Gastroesophageal sphincter (tissue), 4 donors: ENCODE data around the gene PRKN. TPM values are rescaled to one million over a fixed set of nuclear protein-coding genes. Genes with fewer than 3 reads are reported as not detected.

ENCODE experiments used
- ATAC-seq: fragments of 150-250 bp; one replicate; pipeline ENCODE4 v1.9.1; 2016; ENCODE audit warnings: mild to moderate bottlenecking, moderate library complexity
- H3K27ac ChIP-seq, 4 donors: fragments of 200-600 bp; sonication (generic) in 3 of 4; 1 replicate in 3 of 4; 2 replicates in 1 of 4; pipeline ENCODE4 v1.5.1; 2016 to 2019
- H3K27me3 ChIP-seq: fragments of 200-600 bp; sonication (generic); one replicate; pipeline ENCODE4 v1.5.1; 2019
- H3K36me3 ChIP-seq, 2 donors: fragments of 200-600 bp; sonication (generic); one replicate each; pipeline ENCODE4 v1.5.1; 2019; ENCODE audit warnings: control low read depth in 1 of 2
- H3K4me1 ChIP-seq, 3 donors: fragments of 200-600 bp; sonication (generic); 1 replicate in 2 of 3; 2 replicates in 1 of 3; pipeline ENCODE4 v1.5.1; 2016 to 2019; ENCODE audit warnings: control low read depth in 2 of 3
- H3K4me3 ChIP-seq, 2 donors: fragments of 200-600 bp; sonication (generic); one replicate each; pipeline ENCODE4 v1.5.1; 2019; ENCODE audit warnings: mild to moderate bottlenecking in 1 of 2, moderate library complexity in 1 of 2
- H3K9me3 ChIP-seq, 3 donors: fragments of 200-600 bp; sonication (generic); one replicate each; pipeline ENCODE4 v1.5.1; 2017 to 2019; ENCODE audit warnings: control low read depth in 2 of 3
- EP300 ChIP-seq: sonication (generic); formaldehyde crosslinking; IDR thresholded peaks from one replicate; pipeline ENCODE4 v1.6.1; 2017; ENCODE audit warnings: antibody characterized with exemption, mild to moderate bottlenecking
- POLR2A ChIP-seq, 2 donors: fragments of 450-650 bp; IDR thresholded peaks; one replicate each; pipeline ENCODE4 v1.6.1; 2017; ENCODE audit warnings: antibody characterized with exemption in 2 of 2, mild to moderate bottlenecking in 2 of 2, moderate library complexity in 1 of 2
- POLR2AphosphoS5 ChIP-seq: sonication (generic); formaldehyde crosslinking; IDR thresholded peaks from one replicate; pipeline ENCODE4 v1.6.1; 2017; ENCODE audit warnings: antibody characterized with exemption
- WGBS, 2 donors: methylation state at CpG; one replicate each; pipeline ENCODE4 v1.1.5; 2018; ENCODE audit warnings: low coverage in 1 of 2; 5-methylcytosine and 5-hydroxymethylcytosine counted together
- total RNA-seq, 4 donors: library from RNA; depleted of rRNA; stranded (reverse); fragments of >200 nt; gene quantifications; one replicate each; pipeline ENCODE4 v1.1.0, GENCODE V29; 2016
- TF ChIP-seq, protein P1 (sequence below), 4 experiments: fragments of 200-600 bp in 2 of 4; fragments of 450-650 bp in 2 of 4; sonication (generic) in 1 of 4; IDR thresholded peaks; one replicate each; pipeline ENCODE4 v1.5.1; 2017 to 2019; ENCODE audit warnings: antibody characterized with exemption in 4 of 4, mild to moderate bottlenecking in 2 of 4, moderate library complexity in 2 of 4

The PRKN gene
- total RNA-seq, 4 donors from 2014 or later: 8.4 to 58.6 (median 25.8) TPM

DNA sequence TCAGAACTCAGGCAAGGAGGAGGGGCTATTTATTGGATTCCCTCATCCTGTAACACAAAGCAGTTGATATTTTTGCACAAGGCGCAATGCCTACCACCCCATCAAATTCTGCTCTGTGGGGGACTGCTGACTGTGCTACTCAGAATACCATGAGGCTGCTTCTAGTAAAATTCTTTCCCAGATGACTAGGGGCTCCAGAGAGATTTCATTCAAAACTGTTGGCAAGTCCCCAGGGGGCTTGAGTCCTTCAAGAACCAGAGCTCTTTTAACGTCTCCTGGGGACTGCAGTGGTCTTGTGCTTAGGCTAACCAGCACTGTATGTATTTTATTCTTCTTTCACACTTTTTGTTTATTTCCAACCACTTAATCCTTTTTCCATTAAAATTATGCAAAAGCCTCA lies 1087.8 kb downstream of the PRKN start:
- WGBS, 2 donors: 80% methylated on average over 1 to 2 of the region's 2 CpGs
- Histone ChIP-seq H3K27ac (no peak overlapping the region), H3K4me1 (no peaks in the 10 kb centered on the region), H3K36me3 (no peaks in the 10 kb centered on the region), H3K9me3 (no peaks in the 10 kb centered on the region), H3K27me3 (no peaks in the 10 kb centered on the region), H3K4me3 (no peak overlapping the region)
- TF ChIP-seq POLR2A (IDR thresholded peaks at IDR 0.05) (no peak), POLR2AphosphoS5 (no peak), EP300 (no peak)
- TF ChIP-seq, protein P1, sequence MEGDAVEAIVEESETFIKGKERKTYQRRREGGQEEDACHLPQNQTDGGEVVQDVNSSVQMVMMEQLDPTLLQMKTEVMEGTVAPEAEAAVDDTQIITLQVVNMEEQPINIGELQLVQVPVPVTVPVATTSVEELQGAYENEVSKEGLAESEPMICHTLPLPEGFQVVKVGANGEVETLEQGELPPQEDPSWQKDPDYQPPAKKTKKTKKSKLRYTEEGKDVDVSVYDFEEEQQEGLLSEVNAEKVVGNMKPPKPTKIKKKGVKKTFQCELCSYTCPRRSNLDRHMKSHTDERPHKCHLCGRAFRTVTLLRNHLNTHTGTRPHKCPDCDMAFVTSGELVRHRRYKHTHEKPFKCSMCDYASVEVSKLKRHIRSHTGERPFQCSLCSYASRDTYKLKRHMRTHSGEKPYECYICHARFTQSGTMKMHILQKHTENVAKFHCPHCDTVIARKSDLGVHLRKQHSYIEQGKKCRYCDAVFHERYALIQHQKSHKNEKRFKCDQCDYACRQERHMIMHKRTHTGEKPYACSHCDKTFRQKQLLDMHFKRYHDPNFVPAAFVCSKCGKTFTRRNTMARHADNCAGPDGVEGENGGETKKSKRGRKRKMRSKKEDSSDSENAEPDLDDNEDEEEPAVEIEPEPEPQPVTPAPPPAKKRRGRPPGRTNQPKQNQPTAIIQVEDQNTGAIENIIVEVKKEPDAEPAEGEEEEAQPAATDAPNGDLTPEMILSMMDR (IDR thresholded peaks at IDR 0.05): no peak
- ATAC-seq: no peak

DNA sequence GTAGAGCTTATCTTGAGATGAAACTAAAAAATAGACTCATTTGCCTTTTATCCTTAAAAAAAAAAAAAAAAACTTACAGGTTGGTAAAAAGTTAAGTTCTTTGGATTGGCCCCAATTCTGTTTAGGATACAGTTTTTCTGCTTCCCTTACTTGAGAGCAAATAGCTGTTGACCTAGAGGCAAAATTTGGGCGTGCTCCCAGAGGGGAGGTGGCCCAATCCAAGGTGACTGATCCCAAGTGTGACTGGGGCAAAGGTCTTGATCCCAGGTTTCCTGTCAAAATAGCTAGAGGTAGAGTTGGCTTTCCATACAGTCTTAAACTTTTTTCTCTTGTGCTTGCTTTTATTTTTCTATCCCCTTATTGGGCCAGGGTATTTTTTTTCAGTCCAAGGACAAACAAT lies 1089.9 kb downstream of the PRKN start:
- Histone ChIP-seq H3K9me3 (no peaks in the 10 kb centered on the region), H3K36me3 (no peaks in the 10 kb centered on the region), H3K4me3 (no peak overlapping the region), H3K27ac (no peak overlapping the region), H3K27me3 (no peaks in the 10 kb centered on the region), H3K4me1 (no peaks in the 10 kb centered on the region)
- 100% methylated on average over 1 of the region's 1 CpG for WGBS, 2 donors
- ATAC-seq: no peak
- TF ChIP-seq, protein P1 (IDR thresholded peaks at IDR 0.05): no peak
- TF ChIP-seq EP300 (no peak), POLR2A (IDR thresholded peaks at IDR 0.05) (no peak), POLR2AphosphoS5 (no peak)

DNA sequence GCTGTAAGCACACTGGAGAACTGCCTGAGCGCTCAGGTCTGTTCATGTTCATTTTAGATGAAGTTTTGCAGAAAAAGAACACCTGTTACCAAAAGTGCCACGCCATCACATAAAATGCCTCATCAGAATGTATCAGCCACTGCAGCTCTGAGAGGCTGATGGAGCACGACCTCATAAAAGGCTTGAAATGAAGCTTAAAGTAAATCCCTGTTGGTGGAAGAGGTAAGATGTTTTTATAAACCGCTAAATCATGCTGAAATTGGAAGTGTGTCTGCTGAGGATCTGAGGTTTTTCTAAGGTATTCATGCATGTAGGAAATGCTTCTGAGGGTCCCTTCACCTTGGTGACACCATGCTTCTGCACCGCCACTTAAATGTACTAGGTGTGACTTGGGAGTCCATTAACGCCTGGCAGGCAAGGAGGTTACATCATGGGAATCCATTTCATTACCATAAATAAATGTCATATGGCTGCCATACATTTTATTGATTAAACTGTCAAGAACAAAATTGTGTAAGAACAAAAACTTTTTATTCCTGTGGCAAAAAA lies 1090.6 kb downstream of the PRKN start:
- Histone ChIP-seq H3K36me3 (no peaks in the 10 kb centered on the region), H3K27me3 (no peaks in the 10 kb centered on the region), H3K4me1 (peaks cover 0 to 1% (median 0%) of the 10 kb centered on the region in 3 donors), H3K27ac (no peak overlapping the region), H3K4me3 (no peak overlapping the region), H3K9me3 (no peaks in the 10 kb centered on the region)
- TF ChIP-seq EP300 (no peak), POLR2AphosphoS5 (no peak), POLR2A (IDR thresholded peaks at IDR 0.05) (no peak)
- TF ChIP-seq, protein P1 (IDR thresholded peaks at IDR 0.05): no peak
- 71 to 89% methylated on average over 4 to 5 of the region's 6 CpGs for WGBS, 2 donors
- no peak for ATAC-seq

DNA sequence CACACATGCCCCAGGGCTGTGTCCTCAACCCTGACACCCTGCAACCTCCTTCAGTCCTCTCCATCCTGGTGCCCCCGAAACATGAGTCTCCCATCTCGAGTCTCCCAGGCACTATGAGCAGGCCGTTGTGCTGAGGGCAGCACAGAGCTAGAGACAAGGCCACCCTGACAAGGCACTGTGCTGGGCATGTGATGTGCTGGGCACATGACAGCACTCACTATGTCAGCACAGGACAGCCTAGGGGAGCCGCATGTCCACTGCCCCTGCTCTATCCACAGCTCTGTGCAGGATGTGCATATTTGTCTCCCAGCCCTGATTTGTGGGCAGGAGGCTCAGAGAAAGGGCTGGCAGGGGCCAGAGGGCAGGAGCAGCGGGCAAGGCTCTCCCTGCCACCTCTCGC lies 1091.6 kb downstream of the PRKN start:
- ATAC-seq: peak; percentile 13
- 74 to 100% methylated on average over 1 to 4 of the region's 6 CpGs for WGBS, 2 donors
- no peaks in the 10 kb centered on the region for H3K27me3 ChIP-seq

DNA sequence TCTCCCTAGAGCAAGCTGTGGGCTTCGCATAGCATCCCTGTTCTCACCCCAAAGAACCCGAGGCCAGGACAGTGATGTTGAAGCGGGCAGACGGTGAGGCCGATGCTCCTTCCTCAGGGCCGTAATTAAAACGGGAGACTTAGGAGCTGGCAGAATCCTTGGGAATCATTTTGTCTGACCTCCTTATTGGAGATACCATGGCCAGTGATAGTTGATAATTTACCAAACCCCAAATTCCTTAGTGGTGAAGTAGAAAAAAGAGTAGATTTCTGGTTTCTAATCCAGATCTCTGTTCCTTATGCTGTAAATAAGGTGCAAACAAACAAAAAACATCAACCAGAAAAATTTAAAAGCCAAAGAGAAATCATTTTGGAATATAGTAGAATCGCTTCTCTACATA lies 1092.7 kb downstream of the PRKN start:
- no peaks in the 10 kb centered on the region for H3K36me3 ChIP-seq

More for the DNA sequence above, 1091.6 kb downstream of the PRKN start:
- Histone ChIP-seq H3K36me3 (no peaks in the 10 kb centered on the region), H3K4me1 (peaks cover 0 to 9% (median 9%) of the 10 kb centered on the region in 3 donors), H3K4me3 (no peak overlapping the region), H3K27ac (no peak overlapping the region), H3K9me3 (no peaks in the 10 kb centered on the region)
- TF ChIP-seq EP300: no peak
- no peak for TF ChIP-seq POLR2AphosphoS5
- TF ChIP-seq, protein P1 (IDR thresholded peaks at IDR 0.05): no peak
- TF ChIP-seq POLR2A (IDR thresholded peaks at IDR 0.05): no peak

More for the DNA sequence above, 1092.7 kb downstream of the PRKN start:
- no peaks in the 10 kb centered on the region for H3K9me3 ChIP-seq
- peaks cover 0 to 11% (median 9%) of the 10 kb centered on the region in 3 donors for H3K4me1 ChIP-seq
- ATAC-seq: no peak
- WGBS, 2 donors: 96 to 97% methylated on average over 7 to 8 of the region's 8 CpGs
- no peak for TF ChIP-seq POLR2AphosphoS5
- TF ChIP-seq, protein P1 (IDR thresholded peaks at IDR 0.05): no peak
- no peak for TF ChIP-seq POLR2A (IDR thresholded peaks at IDR 0.05)
- no peak overlapping the region for H3K4me3 ChIP-seq
- H3K27ac ChIP-seq: no peak overlapping the region
- no peaks in the 10 kb centered on the region for H3K27me3 ChIP-seq
